H1 (cell line): Measurements from ENCODE around the gene SIT1. TPM values are rescaled to one million over a fixed set of nuclear protein-coding genes. Genes with fewer than 3 reads are reported as not detected.

ENCODE experiments used
- CTCF ChIA-PET: fragments of 300-600 bp; sonication (Branson Sonifier 250); formaldehyde crosslinking; loops from one replicate; lab custom pipeline; 2021; ENCODE audit not compliant: partially characterized antibody; lab: Charles Lee
- POLR2A ChIA-PET: fragments of 300-600 bp; sonication (Branson Sonifier 250); formaldehyde crosslinking; loops from one replicate; lab custom pipeline; 2021; ENCODE audit warnings: inconsistent platforms; ENCODE audit not compliant: partially characterized antibody; lab: Charles Lee
- DNase-seq, 2 experiments: peaks; one replicate each; pipeline versions ENCODE4 v3.0.0 to v3.0.0-alpha.2; 2010 to 2022; ENCODE audit warnings: low spot score in 2 of 2, low read depth in 1 of 2, mixed read lengths in 1 of 2
- FAIRE-seq: peaks from 2 replicates; lab custom pipeline; 2011; peaks lifted over from hg19 to GRCh38; lab: Jason Lieb, UNC
- H2AFZ ChIP-seq: 2 replicates; pipeline ENCODE4 v1.8.1; 2012; ENCODE audit warnings: low read length, inconsistent platforms
- H2AK5ac ChIP-seq: 2 replicates; pipeline ENCODE4 v1.6.1; 2013; ENCODE audit warnings: low read depth, low read length
- H2BK120ac ChIP-seq: replicated peaks from 2 replicates; pipeline ENCODE3; 2013; ENCODE audit warnings: low read depth, low read length, inconsistent platforms
- H2BK12ac ChIP-seq: 2 replicates; pipeline ENCODE4 v1.6.1; 2013; ENCODE audit warnings: low read depth, low read length
- H2BK15ac ChIP-seq: 2 replicates; pipeline ENCODE4 v1.6.1; 2013; ENCODE audit warnings: low read length
- H2BK20ac ChIP-seq: 2 replicates; pipeline ENCODE4 v1.6.1; 2013; ENCODE audit warnings: low read length
- H2BK5ac ChIP-seq: 2 replicates; pipeline ENCODE4 v1.6.1; 2013; ENCODE audit warnings: low read depth, low read length
- H3K14ac ChIP-seq: 2 replicates; pipeline ENCODE4 v1.6.1; 2013; ENCODE audit warnings: inconsistent platforms; ENCODE audit not compliant: insufficient read length
- H3K18ac ChIP-seq: 2 replicates; pipeline ENCODE4 v1.6.1; 2013; ENCODE audit warnings: low read length; ENCODE audit errors: extremely low read depth
- H3K23ac ChIP-seq: 2 replicates; pipeline ENCODE4 v1.6.1; 2013; ENCODE audit warnings: inconsistent platforms; ENCODE audit not compliant: insufficient read length
- H3K23me2 ChIP-seq: 2 replicates; pipeline ENCODE4 v1.6.1; 2013; ENCODE audit warnings: low read depth, low read length
- H3K27ac ChIP-seq: 2 replicates; pipeline ENCODE4 v1.6.1; 2011; ENCODE audit warnings: low read depth, low read length, inconsistent platforms
- H3K27me3 ChIP-seq, 4 experiments: replicated peaks in 1 of 4; 1 replicate in 1 of 4; 2 replicates in 3 of 4; pipeline versions ENCODE4 v1.6.1 to v1.8.1; 2011 to 2013; ENCODE audit warnings: low read length in 3 of 4, mild to moderate bottlenecking in 3 of 4, inconsistent platforms in 2 of 4, mixed read lengths in 2 of 4, moderate library complexity in 1 of 4; ENCODE audit not compliant: control insufficient read depth in 3 of 4, insufficient read depth in 3 of 4; ENCODE audit errors: extremely low read depth in 1 of 4
- H3K36me3 ChIP-seq, 4 experiments: 2 replicates each; pipeline versions ENCODE4 v1.6.1 to v1.8.1; 2011 to 2013; ENCODE audit warnings: mild to moderate bottlenecking in 4 of 4, low read length in 3 of 4, moderate library complexity in 2 of 4, control low read depth in 1 of 4, inconsistent platforms in 1 of 4; ENCODE audit not compliant: insufficient read depth in 4 of 4, control insufficient read depth in 2 of 4
- H3K4ac ChIP-seq: replicated peaks from 2 replicates; pipeline ENCODE3; 2013; ENCODE audit warnings: low read length, low read depth, mixed read lengths, inconsistent platforms; ENCODE audit not compliant: insufficient read length
- H3K4me1 ChIP-seq, 4 experiments: replicated peaks in 1 of 4; 1 replicate in 1 of 4; 2 replicates in 3 of 4; pipeline versions ENCODE4 v1.6.1 to v1.8.1; 2011 to 2013; ENCODE audit warnings: low read length in 3 of 4, inconsistent platforms in 2 of 4, mixed read lengths in 1 of 4; ENCODE audit not compliant: insufficient read depth in 4 of 4, control insufficient read depth in 3 of 4
- H3K4me2 ChIP-seq, 2 experiments: 2 replicates each; pipeline versions ENCODE4 v1.6.1 to v1.8.1; 2011 to 2013; ENCODE audit warnings: low read depth in 2 of 2, low read length in 2 of 2, control low read depth in 1 of 2, inconsistent platforms in 1 of 2, mild to moderate bottlenecking in 1 of 2; ENCODE audit not compliant: insufficient read depth in 1 of 2
- H3K4me3 ChIP-seq, 4 experiments: fragments of 200-600, 300-600 bp in 1 of 4; sonication (generic), shearing (Covaris generic), sonication (Bioruptor Twin) in 1 of 4; 2 replicates each; pipeline versions ENCODE4 v1.5.1 to v1.8.1; 2011 to 2016; ENCODE audit warnings: low read length in 4 of 4, low read depth in 3 of 4, control low read depth in 2 of 4, inconsistent platforms in 2 of 4, mild to moderate bottlenecking in 2 of 4, mixed read lengths in 1 of 4, moderate library complexity in 1 of 4; ENCODE audit not compliant: insufficient read depth in 2 of 4; ENCODE audit errors: extremely low read depth in 1 of 4
- H3K56ac ChIP-seq: replicated peaks from 2 replicates; pipeline ENCODE3; 2013; ENCODE audit warnings: low read depth, mild to moderate bottlenecking, mixed read lengths, low read length, inconsistent platforms; ENCODE audit not compliant: insufficient read length
- H3K79me1 ChIP-seq: 2 replicates; pipeline ENCODE4 v1.6.1; 2013; ENCODE audit warnings: low read depth, low read length, control low read depth
- H3K79me2 ChIP-seq, 2 experiments: 2 replicates each; pipeline versions ENCODE4 v1.6.1 to v1.8.1; 2012 to 2013; ENCODE audit warnings: low read length in 2 of 2, mild to moderate bottlenecking in 2 of 2, inconsistent platforms in 1 of 2; ENCODE audit not compliant: insufficient read depth in 2 of 2, control insufficient read depth in 1 of 2
- H3K9ac ChIP-seq, 4 experiments: replicated peaks in 1 of 4; 1 replicate in 1 of 4; 2 replicates in 3 of 4; pipeline versions ENCODE4 v1.6.1 to v1.8.1; 2011 to 2013; ENCODE audit warnings: low read depth in 3 of 4, low read length in 3 of 4, control low read depth in 2 of 4, mild to moderate bottlenecking in 2 of 4, moderate library complexity in 2 of 4, inconsistent platforms in 1 of 4; ENCODE audit errors: extremely low read depth in 1 of 4
- H3K9me3 ChIP-seq, 2 experiments: 2 replicates each; pipeline versions ENCODE4 v1.6.1 to v1.8.1; 2012 to 2013; ENCODE audit warnings: mild to moderate bottlenecking in 2 of 2, moderate library complexity in 2 of 2, control low read depth in 1 of 2, inconsistent platforms in 1 of 2, low read depth in 1 of 2, low read length in 1 of 2, mixed read lengths in 1 of 2; ENCODE audit not compliant: insufficient read depth in 2 of 2
- H4K20me1 ChIP-seq, 2 experiments: replicated peaks in 1 of 2; 2 replicates each; pipeline versions ENCODE3 to v1.8.1; 2011 to 2013; ENCODE audit warnings: inconsistent platforms in 2 of 2, low read length in 2 of 2, mild to moderate bottlenecking in 1 of 2; ENCODE audit not compliant: insufficient read depth in 2 of 2, control insufficient read depth in 1 of 2
- H4K5ac ChIP-seq: 2 replicates; pipeline ENCODE4 v1.6.1; 2013; ENCODE audit warnings: low read length, low read depth, mixed read lengths, inconsistent platforms; ENCODE audit not compliant: insufficient read length
- H4K8ac ChIP-seq: 2 replicates; pipeline ENCODE4 v1.8.0; 2013; ENCODE audit warnings: mild to moderate bottlenecking, moderate library complexity, low read length, inconsistent platforms; ENCODE audit not compliant: insufficient read depth; ENCODE audit errors: extremely low read depth
- H4K91ac ChIP-seq: replicated peaks from 2 replicates; pipeline ENCODE3; 2013; ENCODE audit warnings: low read length, mixed read lengths, inconsistent platforms; ENCODE audit not compliant: insufficient read length
- GTF2F1 ChIP-seq: IDR thresholded peaks from 2 replicates; pipeline ENCODE4 v1.6.1; 2012; ENCODE audit warnings: low read depth, low read length, improper control_type of control experiment, borderline replicate concordance
- JUN ChIP-seq: IDR thresholded peaks from 2 replicates; pipeline ENCODE4 v1.6.1; 2011; ENCODE audit warnings: low read depth, mild to moderate bottlenecking, improper control_type of control experiment, low read length
- NANOG ChIP-seq: IDR thresholded peaks from 2 replicates; pipeline ENCODE4 v1.6.1; 2011; ENCODE audit warnings: low read length, low read depth, mild to moderate bottlenecking, inconsistent platforms; ENCODE audit not compliant: insufficient read depth, poor library complexity, severe bottlenecking
- SAP30 ChIP-seq: fragments of 300-600 bp; sonication (generic); IDR thresholded peaks from 2 replicates; pipeline ENCODE4 v1.7.1; 2012; ENCODE audit warnings: low read length, moderate library complexity, mild to moderate bottlenecking, inconsistent platforms; ENCODE audit not compliant: insufficient read depth, insufficient replicate concordance
- SIRT6 ChIP-seq: IDR thresholded peaks from one replicate; pipeline ENCODE4 v1.7.1; 2012; ENCODE audit warnings: low read length, inconsistent platforms
- TBP ChIP-seq: IDR thresholded peaks from 2 replicates; pipeline ENCODE4 v1.6.1; 2011; ENCODE audit warnings: low read depth, low read length, improper control_type of control experiment
- WGBS, 2 experiments: shearing (Covaris generic) in 1 of 2; methylation state at CpG; one replicate each; pipeline versions ENCODE4 v1.1.6 to v1.1.7; 2013 to 2015; ENCODE audit warnings: low lambda C conversion rate in 2 of 2, mixed read lengths in 2 of 2, inconsistent platforms in 1 of 2, low coverage in 1 of 2, missing lambda C conversion rate in 1 of 2; ENCODE audit not compliant: insufficient replicate concordance in 2 of 2, insufficient coverage in 1 of 2, insufficient read length in 1 of 2; ENCODE audit errors: extremely low coverage in 1 of 2, missing lambda C conversion rate in 1 of 2; 5-methylcytosine and 5-hydroxymethylcytosine counted together
- polyA plus RNA-seq, 7 experiments: library from polyadenylated mRNA; depleted of rRNA in 3 of 7; stranded (reverse) in 5 of 7; unstranded in 2 of 7; fragments of >200 nt in 5 of 7; fragments of 200-250 nt in 2 of 7; gene quantifications; 1 replicate in 5 of 7; 2 replicates in 1 of 7; 4 replicates in 1 of 7; pipeline versions ENCODE4 v1.2.1 to v1.2.3, GENCODE V29; 2011 to 2013; ENCODE audit warnings: missing spikeins in 2 of 7, mixed read lengths in 2 of 7
- total RNA-seq: library from RNA; stranded (reverse); fragmentation: NEBNext Ultra II Directional; extraction: Animal tissue kit (Norgen Biotek cat#: 25700); gene quantifications from 2 replicates; pipeline ENCODE4 v1.2.1, GENCODE V29; 2021
- TF ChIP-seq, protein P1 (sequence below), 3 experiments: IDR thresholded peaks; 1 replicate in 2 of 3; 2 replicates in 1 of 3; pipeline versions ENCODE4 v1.5.1 to v1.6.1; 2011; ENCODE audit warnings: low read length in 3 of 3, mild to moderate bottlenecking in 3 of 3, inconsistent platforms in 2 of 3, low read depth in 1 of 3, moderate library complexity in 1 of 3; ENCODE audit not compliant: insufficient read depth in 1 of 3; ENCODE audit errors: control extremely low read depth in 1 of 3

The SIT1 gene
- total and polyA plus RNA-seq, 2 of the 8 experiments (the other 6 are each of a cell fraction or from before 2014, with no cell fraction given), result 8.2 to 12.8 TPM

DNA sequence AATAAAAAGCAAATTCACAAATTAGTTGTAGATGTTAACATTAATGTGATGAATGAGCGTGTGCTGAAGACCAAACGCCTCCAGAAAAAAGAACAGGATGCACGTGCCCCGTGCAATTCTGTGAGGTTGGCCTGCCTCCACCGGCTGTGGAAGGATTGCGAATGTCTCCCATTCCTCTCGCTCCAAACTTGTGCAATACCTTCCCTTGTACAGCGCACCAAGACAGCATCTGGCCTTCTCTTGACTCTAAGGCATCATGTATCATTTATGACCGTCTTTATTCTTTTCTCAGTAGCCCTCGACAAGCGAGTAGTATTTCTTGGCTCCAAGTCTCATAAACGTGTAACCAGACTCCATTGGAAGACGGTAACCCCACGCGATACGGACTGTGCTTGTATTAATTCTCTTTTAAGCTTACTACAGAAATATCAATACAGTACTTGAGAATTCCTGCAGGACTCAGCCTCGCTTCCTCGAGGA, 47.2 kb downstream of the SIT1 start:
- Histone ChIP-seq H2BK12ac (no peak overlapping the region; the same call in 1 of the 2 replicates), H3K56ac (no peak overlapping the region), H3K4me2 (peak overlapping the region; percentile 81 to 89), H3K18ac (no peak overlapping the region), H3K4me1 (peaks cover 0 to 18% (median 10%) of the 10 kb centered on the region in 4 experiments; a peak in 6 of 7 replicates), H4K8ac (no peak overlapping the region), H4K5ac (peak overlapping the region; percentile 4), H4K91ac (peak overlapping the region; percentile 38), H3K4me3 (peak overlapping the region; percentile 49 to 71 (median 62); a peak in 7 of 8 replicates), H3K14ac (no peak overlapping the region), H2BK120ac (no peak overlapping the region), H3K9me3 (no peaks in the 10 kb centered on the region; a peak in 1 of 4 replicates), H2BK5ac (no peak overlapping the region), H3K79me2 (peaks cover 0 to 2% of the 10 kb centered on the region in 2 experiments; a peak in 1 of 4 replicates), H3K27ac (no peak overlapping the region), H2BK15ac (peak overlapping the region; percentile 6; the same call in 1 of the 2 replicates), H3K79me1 (no peaks in the 10 kb centered on the region; the same call in 1 of the 2 replicates), H3K23ac (no peak overlapping the region), H3K9ac (peak overlapping the region in 3 of 4 experiments; percentile 36 to 65 (median 37); a peak in 3 of 7 replicates), H3K36me3 (peaks cover 0 to under 1% (median under 1%) of the 10 kb centered on the region in 4 experiments; a peak in 2 of 8 replicates), H2AFZ (peak overlapping the region; percentile 93), H3K4ac (no peak overlapping the region), H2AK5ac (no peak overlapping the region), H2BK20ac (no peak overlapping the region), H3K23me2 (peaks cover 13% of the 10 kb centered on the region), H3K27me3 (no peaks in the 10 kb centered on the region), H4K20me1 (peaks cover 0 to 12% of the 10 kb centered on the region in 2 experiments)
- POLR2A ChIA-PET, result interaction anchor here (0.6 to 1.0 kb wide), 5 partner anchors 12 to 267 kb away, joined by 3 to 4 read pairs (median 3); partner anchors contain the start of genes CCDC107, OR13J1 and RMRP
- WGBS, 2 experiments, result 45% methylated on average over 18 of the region's 18 CpGs; no CpG with 5 or more reads in 1 of the 2 experiments
- DNase-seq (peak in 1 of 2 experiments; percentile 47), FAIRE-seq (no peak)
- CTCF ChIA-PET, result interaction anchor here (0.5 to 2.1 kb wide), 26 partner anchors 9 to 1004 kb away, joined by 3 to 21 read pairs (median 4); partner anchors contain the start of genes ARHGEF39, CD72 and PIGO
- TF ChIP-seq TBP (no peak), SIRT6 (no peak), NANOG (no peak), GTF2F1 (no peak), SAP30 (no peak), JUN (no peak)
- TF ChIP-seq, protein P1, sequence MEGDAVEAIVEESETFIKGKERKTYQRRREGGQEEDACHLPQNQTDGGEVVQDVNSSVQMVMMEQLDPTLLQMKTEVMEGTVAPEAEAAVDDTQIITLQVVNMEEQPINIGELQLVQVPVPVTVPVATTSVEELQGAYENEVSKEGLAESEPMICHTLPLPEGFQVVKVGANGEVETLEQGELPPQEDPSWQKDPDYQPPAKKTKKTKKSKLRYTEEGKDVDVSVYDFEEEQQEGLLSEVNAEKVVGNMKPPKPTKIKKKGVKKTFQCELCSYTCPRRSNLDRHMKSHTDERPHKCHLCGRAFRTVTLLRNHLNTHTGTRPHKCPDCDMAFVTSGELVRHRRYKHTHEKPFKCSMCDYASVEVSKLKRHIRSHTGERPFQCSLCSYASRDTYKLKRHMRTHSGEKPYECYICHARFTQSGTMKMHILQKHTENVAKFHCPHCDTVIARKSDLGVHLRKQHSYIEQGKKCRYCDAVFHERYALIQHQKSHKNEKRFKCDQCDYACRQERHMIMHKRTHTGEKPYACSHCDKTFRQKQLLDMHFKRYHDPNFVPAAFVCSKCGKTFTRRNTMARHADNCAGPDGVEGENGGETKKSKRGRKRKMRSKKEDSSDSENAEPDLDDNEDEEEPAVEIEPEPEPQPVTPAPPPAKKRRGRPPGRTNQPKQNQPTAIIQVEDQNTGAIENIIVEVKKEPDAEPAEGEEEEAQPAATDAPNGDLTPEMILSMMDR (IDR thresholded peaks at IDR 0.05; ENCODE audit: control extremely low read depth in 1 of 3, insufficient read depth in 1 of 3, low read depth in 1 of 3, low read length in 3 of 3), result no peak
